ENCODE results near the gene ZBTB48.

Gene ZBTB48

DNA sequence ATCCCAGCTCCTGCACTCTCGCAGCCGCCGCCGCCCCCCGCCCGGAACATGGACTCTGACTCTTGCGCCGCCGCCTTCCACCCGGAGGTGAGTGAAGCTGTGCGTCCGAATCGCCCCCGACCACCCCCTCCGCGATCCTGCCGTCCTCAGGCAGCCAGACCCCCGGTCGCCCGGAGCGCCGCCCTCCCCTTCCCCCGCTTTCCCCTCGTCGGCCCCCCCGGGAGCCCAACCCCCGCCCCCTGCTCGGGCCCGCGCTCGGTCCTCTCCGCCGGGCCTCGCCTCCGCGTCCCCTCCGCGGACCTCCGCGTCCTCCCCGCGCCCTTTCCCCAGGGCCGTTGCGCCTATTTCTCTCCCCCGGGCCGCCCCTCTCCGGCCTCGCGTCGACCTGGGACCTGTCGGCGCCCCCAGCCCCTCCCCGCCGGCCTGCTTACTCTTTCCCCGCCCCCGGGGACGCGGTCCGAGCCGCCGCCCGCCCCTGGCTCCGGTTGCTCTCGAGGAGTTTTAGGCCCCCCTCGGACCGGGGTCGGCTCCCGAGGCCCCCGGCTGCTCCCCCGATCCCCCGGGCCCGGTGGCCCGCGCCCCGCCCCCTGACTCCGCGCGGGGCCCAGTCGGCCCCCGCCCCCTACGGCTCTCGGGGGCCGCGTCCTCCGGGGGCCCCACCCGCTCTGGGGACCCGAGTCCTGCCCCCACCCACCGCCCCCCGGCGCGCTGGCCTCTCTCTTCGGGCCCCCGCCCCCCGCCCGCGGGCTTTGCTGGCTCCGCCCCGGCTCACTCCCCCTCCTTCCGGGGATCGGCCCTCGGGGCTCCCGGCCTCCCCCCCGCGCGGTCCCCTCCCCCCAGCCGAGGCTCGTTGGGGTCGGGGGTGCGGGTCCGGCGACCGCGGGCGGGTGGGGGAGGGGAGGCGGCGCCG, 34.5 kb downstream of the ZBTB48 start:
- no peak for DNase-seq

DNA sequence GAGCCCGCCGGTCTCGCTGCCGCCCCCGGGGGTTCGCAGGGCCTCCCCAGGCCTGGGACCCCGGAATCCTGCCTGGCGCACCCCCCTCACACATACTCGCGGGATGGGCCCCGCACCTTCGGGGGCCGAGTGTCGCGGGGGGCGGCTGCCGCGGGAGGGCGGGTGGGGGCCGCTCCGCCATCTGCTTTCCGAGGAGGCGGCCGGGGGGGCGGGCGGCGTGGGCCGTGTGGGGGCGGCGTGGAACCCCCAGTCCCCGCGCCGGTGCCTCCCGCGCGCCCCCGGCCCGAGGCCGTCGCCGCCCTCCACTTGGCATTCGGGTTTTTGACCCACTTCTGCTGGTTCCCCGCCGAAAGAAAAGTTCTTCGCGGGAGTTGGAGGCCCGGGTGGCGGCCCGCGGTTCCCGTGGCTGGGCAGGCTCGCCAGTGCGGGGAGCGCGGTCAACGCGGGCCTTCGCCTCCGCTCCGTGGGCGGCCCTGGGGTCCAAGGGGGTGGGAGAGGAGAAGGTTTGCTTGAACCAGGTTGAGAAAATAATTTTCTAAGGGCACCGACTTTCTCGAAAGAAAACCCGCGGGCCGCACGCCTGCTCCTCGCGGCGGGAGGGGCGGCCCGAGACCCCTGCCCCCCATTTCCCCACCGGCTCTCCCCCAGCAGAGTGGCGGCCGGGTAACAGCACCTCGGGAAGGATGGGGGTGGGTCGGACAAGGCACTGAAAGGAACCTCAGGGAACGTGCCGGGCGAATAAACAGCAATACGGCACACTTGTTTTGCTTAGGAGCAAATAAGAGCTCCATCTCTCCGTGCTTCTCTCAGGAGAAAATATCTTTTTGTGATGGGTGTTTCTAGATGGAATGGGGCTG, 35.4 kb downstream of the ZBTB48 start:
- no peak for DNase-seq

GRCh38 chr1:6619045-6619444, 39.3 kb downstream of the ZBTB48 start:
- no peak for DNase-seq

- no peak for DNase-seq
Observed at GRCh38 chr1:6621429-6622391, 41.9 kb downstream of the ZBTB48 start.

GRCh38 chr1:6622396-6623152, 42.8 kb downstream of the ZBTB48 start:
- DNase-seq, result no peak

DNA sequence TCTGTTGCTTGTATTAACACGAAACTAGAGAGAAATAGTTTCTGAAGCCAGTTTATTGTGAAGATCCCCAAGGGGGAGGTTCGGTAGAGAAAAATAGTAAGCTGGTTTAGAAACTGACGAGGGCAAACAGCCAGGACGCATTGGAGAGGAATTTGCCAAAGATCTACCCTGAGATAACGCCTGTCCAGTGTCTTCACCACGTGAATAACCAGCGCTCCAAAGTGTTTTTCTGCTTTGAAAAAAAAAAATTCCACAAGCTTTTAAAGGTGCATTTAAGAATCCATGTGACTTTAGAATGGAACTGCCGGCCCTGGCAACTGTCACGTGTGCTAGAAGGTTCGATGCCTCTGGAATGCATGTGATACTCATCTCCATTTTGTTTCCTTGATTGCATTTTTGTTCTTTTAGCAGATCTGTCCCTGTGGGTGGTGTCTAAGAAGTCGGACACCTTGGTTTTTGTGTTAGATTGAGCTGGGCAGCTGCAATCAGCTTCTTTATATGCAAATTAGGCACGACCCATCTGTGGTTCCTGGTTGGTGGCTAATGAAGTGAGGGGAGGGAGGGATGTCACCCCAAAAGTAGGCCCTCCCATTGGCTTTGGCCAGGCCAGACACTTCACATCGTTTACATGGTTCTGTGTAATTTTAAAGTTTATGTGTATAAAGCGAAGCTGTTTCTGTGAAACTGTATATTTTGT, 43.6 kb downstream of the ZBTB48 start:
- DNase-seq, result no peak

GRCh38 chr1:6624710-6625583, 45.2 kb downstream of the ZBTB48 start, which contains the start of gene THAP3:
TSS of gene THAP3 (plus strand) at chr1:6624868. CDS start at chr1:6625219, 351 bp downstream.
- peak; percentile 94 for DNase-seq

DNA sequence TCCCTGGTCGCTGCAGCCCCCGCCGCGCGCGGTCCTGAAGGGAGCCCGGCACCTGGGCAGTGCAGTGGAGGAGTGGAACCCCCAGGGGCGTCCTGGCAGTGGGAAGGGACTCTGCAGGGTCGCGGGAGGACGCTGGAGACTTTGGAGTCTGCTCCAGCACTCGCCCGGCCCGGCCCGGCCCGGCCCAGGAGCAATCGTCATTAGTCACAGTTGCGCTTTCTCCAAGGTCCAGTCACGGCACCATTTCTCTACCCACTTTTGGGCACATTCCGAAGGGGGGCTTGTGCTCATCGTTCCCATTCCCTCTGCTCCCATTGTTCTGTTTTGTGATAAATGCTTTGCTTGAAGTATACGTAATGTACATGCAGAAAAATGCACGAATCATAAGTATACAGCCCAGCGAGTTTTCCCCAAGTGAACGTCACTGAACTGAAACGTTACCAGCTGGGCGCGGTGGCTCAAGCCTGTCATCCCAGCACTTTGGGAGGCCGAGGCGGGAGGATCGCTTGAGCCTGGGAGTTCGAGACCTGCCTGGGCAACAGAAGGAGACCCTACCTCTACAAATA, 45.9 kb downstream of the ZBTB48 start:
- no peak for DNase-seq

DNA sequence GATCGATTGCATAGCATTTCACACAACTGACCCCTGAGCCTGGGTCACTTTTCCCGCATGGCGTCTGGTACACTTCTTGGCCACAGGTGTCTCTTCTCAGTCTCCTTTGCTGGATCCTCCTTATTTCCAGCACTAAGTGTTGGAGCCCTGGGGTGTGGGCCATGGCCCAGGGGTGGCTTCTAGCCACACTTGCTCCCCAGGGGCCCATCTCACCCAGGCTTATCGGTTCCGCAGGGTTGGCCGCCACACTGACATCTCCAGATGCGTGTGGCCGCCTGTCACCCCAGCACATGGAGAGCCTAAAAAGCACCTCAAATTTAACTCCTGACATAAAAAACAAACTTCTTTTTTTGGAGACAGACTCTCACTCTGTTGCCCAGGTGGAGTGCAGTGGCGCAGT, 47.2 kb downstream of the ZBTB48 start:
- no peak for DNase-seq

DNA sequence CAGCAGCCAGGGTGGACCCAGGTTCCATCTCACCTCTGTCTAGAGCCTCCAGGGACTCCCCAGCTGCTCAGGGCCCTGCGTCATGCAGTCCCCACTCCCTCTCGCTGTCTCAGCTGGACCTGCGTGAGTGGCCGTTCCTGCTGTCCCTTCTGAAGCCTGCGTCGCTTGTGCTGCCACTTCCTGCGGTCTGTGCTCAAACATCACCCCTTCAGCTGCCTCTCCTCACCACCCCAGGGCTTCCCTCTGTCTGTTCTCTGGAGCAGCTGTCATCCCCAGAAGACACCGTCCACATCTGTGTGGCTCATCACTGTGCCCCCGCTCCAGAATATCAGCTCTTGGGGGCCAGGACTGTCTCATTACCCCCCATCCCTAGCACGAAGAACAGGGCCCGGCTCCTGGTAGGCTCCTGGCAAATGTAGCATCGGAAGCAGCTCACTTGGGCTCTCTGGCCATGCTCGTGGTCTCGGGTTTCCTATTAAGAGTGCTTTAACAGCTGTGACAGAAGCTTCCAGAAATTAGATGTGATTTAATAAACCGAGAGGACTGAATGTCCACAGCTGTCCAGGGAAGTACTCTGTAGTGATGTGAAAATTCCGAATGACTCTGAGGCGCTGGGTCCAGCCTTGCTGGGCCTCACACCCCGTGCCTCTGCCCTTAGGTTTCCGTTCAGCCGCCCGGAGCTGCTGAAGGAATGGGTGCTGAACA, 48.2 kb downstream of the ZBTB48 start:
- no peak for DNase-seq

- no peak for DNase-seq
Observed at GRCh38 chr1:6628971-6629479, 49.2 kb downstream of the ZBTB48 start.

DNA sequence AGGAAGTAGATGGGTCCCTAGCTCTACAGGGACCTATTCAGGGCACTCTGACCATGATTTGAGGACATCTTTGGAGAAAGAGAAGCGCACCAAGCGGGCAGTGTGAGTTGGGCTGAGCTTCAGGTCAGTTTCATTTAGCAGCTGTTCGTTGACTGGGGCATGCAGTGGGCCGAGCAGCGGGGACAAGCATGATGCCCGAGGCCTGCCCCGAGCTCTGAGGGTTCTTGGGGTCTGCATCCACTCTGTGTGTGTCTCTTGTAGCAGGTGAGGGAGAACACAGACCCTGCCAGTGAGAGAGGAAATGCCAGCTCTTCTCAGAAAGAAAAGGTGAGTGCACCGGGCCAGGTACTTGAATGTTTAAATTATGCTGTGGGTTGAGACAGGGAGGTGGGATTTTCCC, 50.2 kb downstream of the ZBTB48 start:
- no peak for DNase-seq

DNA sequence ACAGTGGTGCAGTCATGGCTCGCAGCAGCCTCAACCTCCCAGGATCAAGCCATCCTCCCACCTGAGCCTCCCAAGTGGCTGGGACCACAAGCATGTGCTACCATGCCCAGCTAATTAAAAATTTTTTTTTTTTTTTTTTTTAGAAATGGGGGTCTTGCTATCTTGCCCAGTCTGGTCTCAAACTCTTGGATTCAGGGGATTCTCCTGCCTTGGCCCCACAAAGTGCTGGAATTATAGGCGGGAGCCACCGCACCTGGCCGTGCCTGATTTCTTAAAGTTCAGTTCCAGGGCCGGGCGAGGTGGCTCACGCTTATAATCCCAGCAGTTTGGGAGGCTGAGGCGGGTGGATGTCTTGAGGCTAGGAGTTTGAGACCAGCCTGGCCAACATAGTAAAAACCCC, 51.3 kb downstream of the ZBTB48 start:
- no peak for DNase-seq

GRCh38 chr1:6632588-6633514, 53.1 kb downstream of the ZBTB48 start:
- DNase-seq, result no peak

DNA sequence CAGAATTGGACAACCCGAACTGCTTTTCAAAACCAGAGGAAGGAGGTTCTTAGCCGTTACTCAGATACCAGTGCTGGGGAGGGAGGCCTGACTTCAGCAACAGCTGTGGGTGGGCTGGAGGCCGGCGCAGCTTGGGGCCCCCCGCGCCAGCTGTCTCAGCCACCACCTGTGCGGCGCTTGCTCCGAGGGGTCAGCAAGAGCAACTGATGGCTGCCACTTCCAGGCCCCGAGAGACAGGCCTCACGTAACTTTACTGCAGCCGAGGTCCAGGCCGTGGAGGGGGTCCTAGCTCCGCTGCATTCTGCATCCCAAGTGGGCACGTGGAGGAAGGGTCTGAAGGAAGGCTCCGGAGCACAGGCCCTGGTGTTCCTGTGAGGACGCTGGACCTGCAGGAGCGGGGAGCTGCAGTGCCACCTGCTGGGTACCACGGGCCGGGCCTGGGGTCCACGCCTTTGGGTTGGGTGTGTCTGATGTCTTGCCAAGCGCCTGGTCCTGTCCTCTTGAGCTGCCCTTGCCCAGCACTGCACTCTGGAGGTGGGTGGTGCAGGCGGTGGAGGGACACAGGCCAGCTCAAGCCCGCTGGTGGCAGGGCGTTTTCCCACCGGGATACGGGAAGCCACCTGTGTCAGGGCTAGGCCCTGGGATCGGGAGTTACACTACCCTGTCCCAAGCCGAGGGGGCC, 54.7 kb downstream of the ZBTB48 start:
- no peak for DNase-seq

- DNase-seq, result no peak
Observed at GRCh38 chr1:6635161-6635909, 55.5 kb downstream of the ZBTB48 start.
